Stimulated activated CD8-positive, alpha-beta memory T cell treated with anti-CD3 and anti-CD28 coated beads, Interleukin-15, amount 100 ng/mL, for 48 hours (primary cell): ENCODE measurements around the gene LMTK3.
"Not testable (repeated sequence)": the region's sequence is repeated elsewhere in the genome, so short reads cannot be mapped to it uniquely, and the experiment has no call there.

Experiments used
- DNase-seq, 2 donors: peaks; one replicate each; pipeline ENCODE4 v3.0.0-alpha.2; 2020; ENCODE audit warnings: low read depth in 2 of 2

LMTK3 gene

DNA sequence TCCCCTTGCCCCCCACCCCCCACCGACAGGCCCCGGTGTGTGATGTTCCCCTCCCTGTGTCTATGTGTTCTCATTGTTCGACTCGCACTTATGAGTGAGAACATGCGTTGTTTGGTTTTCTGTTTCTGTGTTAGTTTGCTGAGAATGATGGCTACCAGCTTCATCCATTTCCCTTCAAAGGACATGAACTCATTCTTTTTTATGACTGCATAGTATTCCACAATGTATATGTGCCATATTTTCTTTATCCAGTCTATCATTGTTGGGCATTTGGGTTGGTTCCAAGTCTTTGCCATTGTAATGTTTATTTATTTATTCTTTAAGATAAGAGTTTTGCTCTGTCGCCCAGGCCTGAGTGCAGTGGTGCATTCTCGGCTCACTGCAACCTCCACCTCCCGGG is 26.4 kb upstream of the LMTK3 start:
- not testable (repeated sequence) for DNase-seq

DNA sequence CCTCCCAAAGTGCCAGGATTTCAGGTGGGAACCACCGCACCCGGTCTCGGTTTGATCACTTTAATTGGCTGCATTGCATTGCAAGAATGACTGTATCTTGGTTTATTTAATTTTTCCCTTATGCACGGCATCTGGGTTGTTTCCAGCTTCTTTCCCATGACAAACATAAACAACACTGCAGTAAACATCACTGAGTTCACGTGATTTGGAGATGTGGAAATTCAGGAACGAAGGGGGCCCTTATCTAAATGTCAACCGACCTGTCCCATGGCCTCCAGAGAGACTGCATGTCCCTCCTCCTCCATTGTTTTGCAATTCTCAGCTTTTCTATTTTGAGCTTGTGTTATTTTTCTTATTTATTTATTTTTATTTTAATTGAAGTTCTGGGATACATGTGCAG is 25.9 kb upstream of the LMTK3 start:
- DNase-seq, result no peak

DNA sequence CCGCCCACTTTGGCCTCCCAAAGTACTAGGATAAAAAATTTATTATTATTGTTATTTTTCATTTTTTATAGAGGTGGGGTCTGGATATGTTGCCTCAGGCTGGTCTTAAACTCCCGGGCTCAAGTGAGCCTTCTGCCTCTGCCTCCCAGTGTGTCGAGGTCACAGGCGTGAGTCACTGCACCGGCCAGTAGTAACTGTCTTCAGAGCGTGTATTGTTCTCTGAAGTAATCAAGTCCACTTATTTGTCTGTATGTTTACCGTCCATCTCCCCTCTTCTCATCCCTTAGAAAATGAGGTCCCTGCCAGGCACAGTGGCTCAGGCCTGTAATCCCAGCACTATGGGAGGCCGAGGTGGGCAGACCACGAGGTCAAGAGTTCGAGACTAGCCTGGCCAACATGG is 22.1 kb upstream of the LMTK3 start:
- DNase-seq, result no peak

DNA sequence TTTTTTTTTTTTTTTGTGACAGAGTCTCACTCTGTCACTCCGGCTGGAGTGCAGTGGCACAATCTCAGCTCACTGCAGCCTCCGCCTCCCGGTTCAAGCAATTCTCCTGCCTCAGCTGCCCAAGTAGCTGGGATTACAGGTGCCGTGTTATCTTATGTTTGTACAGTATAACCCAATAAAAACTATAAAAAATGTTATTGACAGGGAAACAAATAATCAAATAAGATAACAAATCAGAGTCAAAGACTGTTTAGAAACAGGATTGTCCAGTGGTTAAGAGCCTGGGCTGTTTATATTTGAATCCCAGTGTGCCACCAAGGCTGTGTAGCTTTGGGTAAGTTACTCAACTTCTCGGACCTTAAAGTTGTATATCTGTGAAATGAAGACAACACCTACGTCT is 19.1 kb upstream of the LMTK3 start:
- no peak for DNase-seq

DNA sequence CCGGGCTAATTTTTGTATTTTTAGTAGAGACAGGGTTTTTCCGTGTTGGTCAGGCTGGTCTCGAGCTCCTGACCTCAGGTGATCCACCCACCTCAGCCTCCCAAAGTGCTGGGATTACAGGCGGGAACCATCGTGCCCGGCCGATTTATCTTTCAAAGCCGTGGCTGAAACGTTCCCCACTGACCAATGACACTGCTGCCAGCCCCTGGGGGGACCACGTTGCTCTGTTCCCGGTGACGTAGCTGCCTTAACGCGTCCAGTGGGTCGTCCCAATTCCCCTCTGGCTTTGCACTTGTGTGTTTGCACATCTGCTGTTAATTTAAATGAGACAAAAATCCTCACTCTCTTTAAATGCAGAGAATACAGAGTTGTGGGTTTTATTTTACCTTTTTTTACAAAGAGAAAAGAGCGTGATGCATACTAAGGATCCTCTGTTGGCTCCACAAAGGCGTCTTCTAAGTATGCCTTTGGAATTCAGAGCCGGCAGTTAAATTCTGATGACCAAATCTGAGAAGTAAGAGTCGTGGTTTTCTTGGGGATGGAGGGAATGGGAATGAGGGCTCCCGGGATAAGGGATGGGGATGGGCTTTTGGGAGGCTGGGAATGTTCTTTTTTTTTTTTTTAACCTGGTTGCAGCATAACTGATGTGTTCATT is 18.6 kb upstream of the LMTK3 start:
- no peak for DNase-seq

DNA sequence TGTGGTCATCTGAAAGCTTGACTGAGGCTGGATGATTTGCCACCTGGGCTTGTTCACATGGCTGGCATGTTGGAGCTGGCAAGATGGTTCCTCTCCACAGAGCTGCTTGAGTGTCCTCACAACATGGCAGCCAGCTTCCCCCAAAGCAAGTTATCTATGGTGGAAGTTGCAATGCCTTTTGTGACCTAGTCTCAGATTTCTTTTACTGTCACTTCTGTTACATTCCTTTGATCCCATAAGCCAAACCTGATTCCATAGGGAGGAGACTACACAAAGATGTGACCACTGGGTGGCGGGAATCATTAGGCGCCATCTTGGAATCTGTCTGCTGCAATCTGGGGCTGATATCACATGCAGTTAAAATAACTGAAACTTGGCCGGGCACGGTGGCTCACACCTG is 17.5 kb upstream of the LMTK3 start:
- DNase-seq, result no peak

DNA sequence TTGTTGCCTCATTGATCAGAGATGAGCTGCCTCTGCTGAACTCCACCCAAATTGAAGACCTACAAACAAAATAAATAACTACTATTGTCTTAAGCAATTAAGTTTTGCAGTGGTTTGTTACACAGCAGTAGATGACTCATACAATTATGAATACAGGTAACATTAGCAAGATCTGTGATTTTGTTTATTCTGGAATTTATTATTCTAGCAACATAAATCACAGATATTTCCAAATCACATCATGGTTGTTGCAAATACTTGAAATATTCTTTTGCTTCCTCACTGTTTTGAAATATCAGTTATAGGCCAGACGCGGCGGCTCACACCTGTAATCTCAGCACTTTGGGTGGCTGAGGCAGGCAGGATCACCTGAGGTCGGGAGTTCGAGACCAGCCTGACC is 13.1 kb upstream of the LMTK3 start:
- no peak for DNase-seq

DNA sequence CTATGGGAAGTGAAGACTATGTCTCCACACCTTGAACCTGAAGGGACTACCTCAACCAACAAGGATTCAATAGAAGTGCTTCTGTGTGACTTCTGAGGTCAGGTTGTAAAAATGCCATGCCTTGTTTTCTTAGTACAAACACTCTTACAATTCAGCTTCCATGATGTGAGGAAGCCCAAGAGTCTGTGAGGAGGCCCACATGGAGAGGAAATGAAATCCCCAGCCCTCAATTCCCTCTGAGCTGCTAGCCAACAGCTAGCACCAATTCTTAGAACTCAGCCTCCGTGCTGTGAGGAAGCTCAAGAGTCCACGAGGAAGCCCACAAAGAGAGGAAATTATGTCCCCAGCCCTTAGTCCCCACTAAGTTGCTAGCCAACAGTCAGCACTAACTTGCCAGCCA is 12.6 kb upstream of the LMTK3 start:
- DNase-seq, result no peak

DNA sequence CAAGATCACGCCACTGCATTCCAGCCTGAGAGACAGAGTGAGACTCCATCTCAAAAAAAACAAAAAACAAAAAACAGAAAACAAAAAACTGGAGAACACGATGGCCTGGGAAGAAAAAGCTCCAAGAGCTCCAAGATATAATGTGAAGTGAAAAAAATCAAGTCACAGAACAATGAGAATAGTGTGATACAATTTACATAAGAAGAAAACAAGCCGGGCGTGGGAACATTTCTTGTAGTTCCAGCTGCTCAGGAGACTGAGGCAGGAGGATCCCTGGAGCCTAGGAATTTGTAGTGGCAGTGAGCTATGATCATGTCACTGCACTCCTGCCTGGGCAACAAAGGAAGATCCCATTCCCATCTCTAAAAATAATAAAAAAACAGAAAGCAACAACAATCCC is 8.5 kb upstream of the LMTK3 start:
- DNase-seq, result no peak

DNA sequence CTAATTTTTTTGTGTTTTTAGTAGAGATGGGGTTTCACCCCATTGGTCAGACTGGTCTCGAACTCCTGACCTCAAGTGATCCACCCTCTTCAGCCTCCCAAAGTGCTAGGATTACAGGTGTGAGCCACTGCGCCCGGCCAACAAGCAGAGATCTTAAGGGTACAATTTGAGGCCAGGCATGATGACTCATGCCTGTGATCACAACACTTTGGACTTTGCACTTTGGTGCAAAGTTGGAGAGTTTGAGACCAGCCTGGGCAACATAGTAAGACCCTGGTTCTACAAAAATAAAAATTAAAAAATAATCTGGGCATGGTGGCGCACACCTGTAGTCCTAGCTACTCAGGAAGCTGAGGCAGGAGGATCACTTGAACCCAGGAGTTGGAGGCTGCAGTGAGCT is 7.8 kb upstream of the LMTK3 start:
- not testable (repeated sequence) for DNase-seq

DNA sequence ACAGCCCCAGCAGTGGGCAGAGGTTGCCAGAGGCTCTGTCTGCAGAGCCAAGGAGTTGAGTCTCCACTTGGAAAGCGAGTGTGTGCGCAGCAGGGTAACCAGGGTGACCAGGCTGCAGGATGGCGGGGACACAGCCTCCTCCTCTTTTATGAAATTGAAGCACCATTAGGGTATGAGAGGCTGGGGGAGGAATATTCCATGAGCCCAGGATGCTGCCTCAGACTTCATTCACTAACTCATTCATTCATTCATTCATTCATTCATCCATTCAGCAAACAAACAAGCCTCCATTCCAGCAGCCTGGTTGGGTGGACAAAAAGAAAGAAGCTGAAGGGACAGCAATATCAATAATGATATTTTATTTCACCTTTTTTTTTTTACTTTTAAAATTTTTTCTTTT is 6.6 kb upstream of the LMTK3 start:
- DNase-seq, result no peak

DNA sequence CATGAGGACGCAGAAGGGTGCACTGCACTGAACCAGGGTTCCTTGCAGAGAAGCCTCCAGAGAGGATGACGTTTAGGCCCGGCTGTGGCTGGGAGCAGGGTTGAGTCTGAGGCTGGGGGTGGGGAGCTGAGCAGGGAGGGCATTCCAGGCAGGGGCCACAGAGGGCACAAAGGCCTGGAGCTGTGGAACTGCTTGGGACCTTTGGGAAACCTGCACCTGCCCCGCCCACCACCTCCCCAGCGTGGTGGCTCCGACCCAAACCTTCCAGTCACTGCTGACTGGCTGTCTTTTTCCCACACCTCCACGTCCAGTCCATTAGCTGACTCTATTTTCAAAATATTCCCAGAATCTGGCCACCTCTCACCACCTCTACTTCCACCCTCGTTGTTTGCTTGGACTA is 4.9 kb upstream of the LMTK3 start:
- no peak for DNase-seq

DNA sequence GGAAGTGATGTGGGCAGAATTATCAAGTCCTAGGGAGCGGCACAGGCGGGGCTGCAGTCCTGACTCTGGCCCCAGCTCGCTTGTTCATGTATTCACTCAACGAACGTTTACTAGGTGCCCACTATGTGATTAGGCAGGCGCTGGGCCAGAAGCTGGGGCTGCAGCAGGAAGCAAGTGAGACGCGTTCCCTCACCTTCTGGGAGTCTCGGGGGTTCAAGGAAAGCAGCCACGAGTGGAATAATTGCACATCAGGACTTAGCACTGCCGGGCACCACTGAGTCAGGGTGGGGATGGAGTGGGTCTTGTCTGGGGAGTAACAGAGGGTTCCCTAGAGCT is 2.5 kb upstream of the LMTK3 start:
- no peak for DNase-seq

DNA sequence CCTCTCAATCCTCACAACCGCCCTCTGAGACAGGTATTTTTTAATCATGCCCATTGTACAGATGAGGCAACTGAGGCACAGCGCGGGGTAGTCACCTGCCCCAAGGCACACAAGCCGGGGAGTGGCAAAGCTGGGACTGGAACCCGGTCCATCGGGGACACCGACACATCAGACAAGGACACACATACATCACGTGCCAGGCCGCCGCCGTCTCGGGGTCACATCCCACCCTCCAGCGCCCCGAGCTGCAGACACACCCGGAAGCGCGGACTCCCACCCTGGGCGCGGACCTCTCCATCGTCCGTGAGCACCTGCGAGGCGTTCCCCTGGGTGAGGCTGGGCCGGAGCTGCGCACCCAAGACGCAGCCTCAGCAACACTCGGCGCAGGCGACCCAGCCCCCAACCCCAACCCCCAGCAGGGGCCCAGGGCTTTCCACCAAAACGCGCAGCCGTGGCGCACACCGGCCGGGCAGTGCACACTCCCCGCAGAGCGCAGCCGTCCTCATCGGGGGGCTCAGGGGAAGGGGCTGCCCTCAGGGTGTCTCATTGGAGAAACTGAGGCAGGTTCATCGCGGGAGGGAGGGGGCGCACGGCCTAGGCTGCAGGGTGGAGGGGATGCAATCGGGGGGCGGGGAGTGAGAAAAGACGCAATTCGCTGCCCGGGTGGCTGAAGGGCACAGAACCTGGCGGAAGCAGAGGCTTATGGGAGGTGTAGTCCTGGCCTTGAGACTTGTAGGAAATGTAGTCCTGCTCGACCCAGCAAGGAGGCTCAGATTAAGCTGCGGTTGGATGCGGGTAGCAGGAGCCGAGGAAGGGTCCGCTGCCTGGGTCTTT is 1.9 kb upstream of the LMTK3 start:
- peak in 1 of 2 donors; percentile 45 for DNase-seq

DNA sequence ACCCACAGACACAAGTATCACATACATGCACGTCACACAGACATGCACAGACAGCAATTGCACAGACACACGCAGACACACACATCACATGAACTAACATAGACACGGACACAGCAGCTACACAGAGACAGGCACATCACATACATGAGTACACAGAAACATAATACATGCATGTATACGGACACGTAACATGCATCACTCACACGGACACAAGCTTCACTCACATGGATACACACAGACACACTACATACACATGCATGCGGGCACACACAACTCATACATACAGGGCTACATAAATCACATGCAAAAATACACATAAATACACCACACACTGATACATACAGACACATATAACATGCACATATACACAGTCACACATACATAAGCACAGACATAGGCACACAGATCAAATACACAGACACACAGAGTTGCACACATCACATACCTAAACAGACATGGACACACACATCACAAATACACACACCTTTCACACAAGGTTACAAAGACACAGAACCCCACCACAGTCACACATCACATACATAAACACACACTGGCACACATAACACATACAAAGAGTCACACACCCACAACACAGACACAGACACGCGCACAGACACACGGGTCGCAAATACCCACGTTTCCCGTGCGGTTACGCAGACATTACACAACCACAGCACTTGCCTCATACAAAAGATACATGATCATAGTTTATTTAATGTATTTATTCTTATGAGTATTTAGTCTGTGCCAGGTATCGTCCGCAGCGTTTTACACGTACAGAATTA is 1.1 kb upstream of the LMTK3 start:
- DNase-seq, result no peak

DNA sequence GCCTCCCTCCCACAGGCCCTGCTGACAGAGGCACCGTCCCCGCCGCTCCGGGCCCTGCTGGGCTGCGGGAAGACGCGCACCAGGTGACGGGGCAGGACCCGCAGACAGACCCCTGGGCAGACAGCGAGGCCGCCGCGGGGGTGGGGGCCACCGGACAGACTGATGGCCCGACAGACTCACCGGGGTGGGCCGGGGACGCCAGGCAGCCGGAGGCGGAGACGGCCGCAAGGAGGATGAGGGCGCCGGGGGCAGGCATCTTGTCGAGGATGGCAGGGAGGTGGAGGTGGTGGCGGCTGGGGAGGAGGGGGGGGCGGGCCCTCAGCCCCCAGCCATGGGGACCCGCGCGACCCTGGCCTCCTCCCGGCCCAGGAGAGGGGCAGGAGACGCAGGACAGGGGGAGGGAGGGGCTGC is 309 bp downstream of the LMTK3 start:
- no peak for DNase-seq

DNA sequence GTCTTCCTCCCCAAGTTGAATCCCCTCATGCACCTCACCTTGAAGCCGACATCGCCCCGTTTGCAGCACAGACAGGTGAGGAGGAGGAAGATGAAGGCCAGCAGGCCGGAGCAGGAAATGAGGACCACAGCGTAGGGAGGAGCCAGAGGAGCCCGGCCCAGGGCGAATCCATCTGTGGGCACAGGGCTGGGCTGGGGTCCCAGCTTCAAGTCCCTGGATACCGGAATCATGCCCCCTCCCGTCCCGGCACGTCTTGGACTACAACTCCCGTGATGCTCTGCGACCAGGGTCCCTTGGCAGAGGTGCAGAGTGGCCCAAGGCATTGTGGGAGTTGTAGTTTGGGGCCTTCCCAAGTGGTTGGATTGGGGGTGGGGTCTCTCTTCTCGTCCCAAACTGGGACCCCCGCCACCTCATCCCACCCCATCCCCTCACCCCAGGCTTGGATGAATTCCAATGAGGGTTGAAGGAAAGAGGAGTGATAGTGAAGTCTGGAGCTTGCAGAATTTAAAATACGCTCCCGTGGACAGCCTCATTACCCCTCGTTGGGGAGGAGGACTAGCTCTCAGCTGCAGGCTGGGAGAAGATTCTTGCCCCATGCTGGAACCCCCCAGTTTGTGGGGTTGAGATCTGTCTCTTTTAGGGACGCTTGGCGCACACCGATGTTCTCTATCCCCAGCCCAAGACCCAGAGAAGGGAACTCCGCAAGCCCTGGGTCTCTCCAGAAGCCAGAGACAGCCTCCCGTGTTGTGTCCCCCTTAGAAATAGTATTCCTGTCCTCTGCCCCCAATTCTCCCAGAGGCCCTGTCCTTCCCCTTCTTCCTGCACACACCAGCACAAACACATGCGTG is 990 bp downstream of the LMTK3 start:
- DNase-seq, result peak in 1 of 2 donors; percentile 41

DNA sequence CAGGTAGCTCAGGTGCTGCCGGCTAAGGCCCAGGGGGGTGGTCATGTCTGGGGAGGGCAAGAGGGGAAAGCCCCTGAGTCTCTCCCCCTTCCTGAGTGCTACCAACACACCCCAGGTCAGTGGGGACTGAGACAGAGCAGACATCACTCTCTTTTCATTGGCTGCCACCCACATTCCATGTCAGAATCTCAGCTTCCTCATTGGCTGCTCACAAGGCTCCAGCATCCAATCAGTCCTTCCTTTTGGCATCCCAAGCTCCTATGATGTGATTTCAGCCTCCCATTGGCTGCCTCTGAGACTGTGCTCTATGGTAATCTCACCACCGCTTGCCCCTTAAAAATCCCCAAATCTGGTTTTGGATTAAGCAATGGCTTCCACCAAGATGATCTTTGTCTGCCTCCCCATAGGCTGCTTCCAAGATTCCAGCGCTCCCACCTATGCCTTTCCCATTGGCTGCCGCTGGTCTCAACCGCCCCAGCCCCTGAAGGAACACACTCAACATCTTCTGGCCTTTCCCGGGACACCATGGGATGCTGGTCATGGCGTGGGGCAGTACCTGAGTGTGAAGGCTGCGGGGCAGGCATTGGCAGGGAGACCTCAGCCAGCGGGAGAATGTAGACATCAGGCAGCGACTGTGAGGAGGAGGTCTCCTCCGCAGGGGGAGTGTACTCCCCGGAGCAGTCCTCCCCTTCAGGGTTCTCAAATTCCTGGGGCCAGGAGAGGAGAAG is 2.0 kb downstream of the LMTK3 start:
- DNase-seq, result no peak

DNA sequence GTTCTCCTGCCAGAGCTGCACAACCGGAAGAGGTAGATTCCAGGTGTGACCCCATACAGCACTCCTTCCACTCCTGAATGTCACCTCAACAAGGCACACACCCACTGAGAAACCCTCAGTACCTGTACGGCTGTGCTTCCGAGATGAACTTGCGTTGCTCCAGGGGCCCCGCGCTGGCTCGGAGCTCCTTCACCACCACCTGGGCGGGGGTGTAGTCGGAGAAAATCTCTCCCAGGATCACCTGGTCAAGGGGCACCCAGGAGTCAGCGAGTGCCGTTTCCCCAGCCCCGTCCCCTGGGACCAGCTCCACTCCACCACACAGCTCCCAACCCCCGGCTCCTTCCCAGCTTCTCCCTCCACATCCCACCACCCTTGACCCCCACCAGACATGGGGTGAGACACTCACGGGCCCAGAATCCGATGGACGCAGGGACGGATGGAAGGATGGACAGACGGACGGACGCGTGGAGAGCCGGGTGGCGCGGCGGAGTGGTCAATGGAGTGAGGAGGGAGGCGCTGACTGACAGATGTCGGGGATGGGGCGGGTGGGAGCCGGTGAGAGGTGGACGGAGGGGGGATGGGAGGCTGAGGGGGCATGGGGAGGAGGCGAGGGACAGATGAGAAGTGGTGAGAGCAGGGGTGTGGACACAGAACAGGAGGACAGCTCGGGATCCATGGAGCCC is 2.8 kb downstream of the LMTK3 start:
- no peak for DNase-seq

DNA sequence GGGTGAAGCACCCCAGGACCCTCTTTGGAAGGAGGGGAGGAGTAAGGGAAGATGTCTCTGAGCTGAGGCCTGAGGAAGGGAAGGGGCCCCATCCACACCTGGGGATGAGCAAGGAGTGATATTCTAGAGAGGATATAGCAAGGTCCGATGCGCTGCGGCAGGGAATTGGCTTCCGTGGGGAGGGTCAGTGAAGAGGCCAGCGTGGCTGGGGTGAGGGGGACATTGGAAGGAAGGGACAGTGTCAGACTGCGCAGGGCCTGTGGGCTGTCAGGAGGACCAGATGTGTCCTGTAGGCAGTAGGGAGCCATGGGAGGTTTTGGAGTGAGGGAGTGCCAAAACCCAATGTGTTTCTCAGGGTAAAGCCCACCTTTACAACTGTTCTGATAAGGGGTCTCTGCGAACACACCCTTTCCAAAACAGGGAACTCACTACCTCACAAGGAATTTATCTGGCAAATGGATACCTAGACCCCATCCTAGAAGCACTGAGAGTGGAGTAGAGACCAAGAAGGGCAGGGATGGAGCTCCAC is 3.7 kb downstream of the LMTK3 start:
- no peak for DNase-seq
